ENCODE measurements around the gene CEACAM18.

DNA sequence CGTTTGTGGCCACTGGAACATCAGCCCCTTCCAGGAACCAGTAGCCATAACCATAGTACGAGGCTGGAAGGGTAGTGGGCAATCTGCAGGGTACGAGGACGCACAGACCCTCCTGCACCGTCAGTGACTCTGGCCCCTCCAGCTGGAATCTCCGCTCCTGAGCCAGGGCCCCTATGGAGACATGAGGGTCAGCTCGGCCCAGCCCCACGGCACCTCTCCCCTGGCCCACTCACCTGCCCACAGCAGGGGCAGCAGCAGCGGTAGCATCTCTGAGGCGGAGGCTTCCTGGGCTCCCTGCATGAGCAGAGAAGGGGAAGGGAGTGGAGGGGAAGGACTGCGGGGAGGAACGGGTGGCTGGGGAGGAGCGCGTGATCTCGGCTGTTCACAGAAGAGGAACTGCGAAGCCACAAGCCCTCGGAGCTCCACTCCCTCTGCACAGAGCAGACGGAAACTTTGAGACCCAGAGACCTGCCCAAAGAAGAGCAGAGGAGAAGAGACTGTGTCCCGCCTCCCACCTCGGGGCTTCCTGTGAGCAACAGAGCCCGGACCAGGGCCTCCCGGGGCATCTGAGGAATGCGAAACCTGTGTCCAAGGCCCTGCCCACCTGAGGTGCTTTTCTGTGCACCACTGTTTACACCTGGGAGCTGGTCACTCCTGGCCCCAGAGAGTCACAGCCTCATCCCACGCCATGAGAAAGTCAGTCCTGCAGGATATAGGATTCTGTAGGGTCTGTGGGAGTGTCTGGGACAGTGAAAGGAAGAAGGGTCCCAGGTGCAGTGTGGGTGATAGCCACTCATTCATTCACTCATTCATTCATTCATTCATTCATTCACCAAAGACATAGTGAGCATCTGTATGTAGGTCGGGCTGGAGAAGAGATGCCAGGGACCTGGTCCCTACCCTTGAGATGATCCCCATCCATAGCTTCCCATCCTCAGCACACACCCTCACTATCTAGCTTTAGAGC is 53.3 kb downstream of the CEACAM18 start, which contains the start of gene SIGLEC6:
- TF ChIP-seq, protein P1, sequence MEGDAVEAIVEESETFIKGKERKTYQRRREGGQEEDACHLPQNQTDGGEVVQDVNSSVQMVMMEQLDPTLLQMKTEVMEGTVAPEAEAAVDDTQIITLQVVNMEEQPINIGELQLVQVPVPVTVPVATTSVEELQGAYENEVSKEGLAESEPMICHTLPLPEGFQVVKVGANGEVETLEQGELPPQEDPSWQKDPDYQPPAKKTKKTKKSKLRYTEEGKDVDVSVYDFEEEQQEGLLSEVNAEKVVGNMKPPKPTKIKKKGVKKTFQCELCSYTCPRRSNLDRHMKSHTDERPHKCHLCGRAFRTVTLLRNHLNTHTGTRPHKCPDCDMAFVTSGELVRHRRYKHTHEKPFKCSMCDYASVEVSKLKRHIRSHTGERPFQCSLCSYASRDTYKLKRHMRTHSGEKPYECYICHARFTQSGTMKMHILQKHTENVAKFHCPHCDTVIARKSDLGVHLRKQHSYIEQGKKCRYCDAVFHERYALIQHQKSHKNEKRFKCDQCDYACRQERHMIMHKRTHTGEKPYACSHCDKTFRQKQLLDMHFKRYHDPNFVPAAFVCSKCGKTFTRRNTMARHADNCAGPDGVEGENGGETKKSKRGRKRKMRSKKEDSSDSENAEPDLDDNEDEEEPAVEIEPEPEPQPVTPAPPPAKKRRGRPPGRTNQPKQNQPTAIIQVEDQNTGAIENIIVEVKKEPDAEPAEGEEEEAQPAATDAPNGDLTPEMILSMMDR (IDR thresholded peaks at IDR 0.05) = no peak
- TF ChIP-seq EP300 (IDR thresholded peaks at IDR 0.05) = no peak
